Neutrophil (primary cell): Measurements from ENCODE around the gene SLC4A1AP.

Source experiments
- H3K27ac ChIP-seq: fragments of 200-600 bp; sonication (generic); 2 replicates; pipeline ENCODE4 v1.5.1; 2016; ENCODE audit warnings: mild to moderate bottlenecking, moderate library complexity
- H3K27me3 ChIP-seq: fragments of 200-600 bp; sonication (generic); 2 replicates; pipeline ENCODE4 v1.6.0; 2016; ENCODE audit warnings: mild to moderate bottlenecking
- H3K36me3 ChIP-seq: fragments of 200-600 bp; sonication (generic); 2 replicates; pipeline ENCODE4 v1.5.1; 2017
- H3K4me1 ChIP-seq, 2 experiments: fragments of 200-600 bp in 1 of 2; sonication (generic) in 1 of 2; 1 replicate in 1 of 2; 2 replicates in 1 of 2; pipeline versions ENCODE4 v1.5.1 to v1.6.1; 2013 to 2016; ENCODE audit warnings: low read depth in 1 of 2, low read length in 1 of 2, mild to moderate bottlenecking in 1 of 2, moderate library complexity in 1 of 2; ENCODE audit not compliant: control insufficient read depth in 1 of 2, insufficient read depth in 1 of 2
- H3K4me3 ChIP-seq, 2 experiments: fragments of 200-600 bp in 1 of 2; sonication (generic) in 1 of 2; 1 replicate in 1 of 2; 2 replicates in 1 of 2; pipeline ENCODE4 v1.5.1; 2013 to 2016; ENCODE audit warnings: low read depth in 1 of 2, low read length in 1 of 2, mild to moderate bottlenecking in 1 of 2, moderate library complexity in 1 of 2
- H3K9me3 ChIP-seq: fragments of 200-600 bp; sonication (generic); 2 replicates; pipeline ENCODE4 v1.5.1; 2016
- TF ChIP-seq, protein P1 (sequence below): fragments of 200-600 bp; sonication (generic); IDR thresholded peaks from 2 replicates; pipeline ENCODE4 v1.5.1; 2016; ENCODE audit warnings: antibody characterized with exemption

The SLC4A1AP gene

GRCh38 chr2:27724905-27725701, 61.4 kb downstream of the SLC4A1AP start:
- no peaks in the 10 kb centered on the region for H3K9me3 ChIP-seq
- H3K27me3 ChIP-seq: peaks cover 9% of the 10 kb centered on the region
- H3K36me3 ChIP-seq: no peaks in the 10 kb centered on the region
- H3K4me3 ChIP-seq: no peak overlapping the region
- TF ChIP-seq, protein P1, sequence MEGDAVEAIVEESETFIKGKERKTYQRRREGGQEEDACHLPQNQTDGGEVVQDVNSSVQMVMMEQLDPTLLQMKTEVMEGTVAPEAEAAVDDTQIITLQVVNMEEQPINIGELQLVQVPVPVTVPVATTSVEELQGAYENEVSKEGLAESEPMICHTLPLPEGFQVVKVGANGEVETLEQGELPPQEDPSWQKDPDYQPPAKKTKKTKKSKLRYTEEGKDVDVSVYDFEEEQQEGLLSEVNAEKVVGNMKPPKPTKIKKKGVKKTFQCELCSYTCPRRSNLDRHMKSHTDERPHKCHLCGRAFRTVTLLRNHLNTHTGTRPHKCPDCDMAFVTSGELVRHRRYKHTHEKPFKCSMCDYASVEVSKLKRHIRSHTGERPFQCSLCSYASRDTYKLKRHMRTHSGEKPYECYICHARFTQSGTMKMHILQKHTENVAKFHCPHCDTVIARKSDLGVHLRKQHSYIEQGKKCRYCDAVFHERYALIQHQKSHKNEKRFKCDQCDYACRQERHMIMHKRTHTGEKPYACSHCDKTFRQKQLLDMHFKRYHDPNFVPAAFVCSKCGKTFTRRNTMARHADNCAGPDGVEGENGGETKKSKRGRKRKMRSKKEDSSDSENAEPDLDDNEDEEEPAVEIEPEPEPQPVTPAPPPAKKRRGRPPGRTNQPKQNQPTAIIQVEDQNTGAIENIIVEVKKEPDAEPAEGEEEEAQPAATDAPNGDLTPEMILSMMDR: no peak
- H3K27ac ChIP-seq: no peak overlapping the region
- no peaks in the 10 kb centered on the region for H3K4me1 ChIP-seq

DNA sequence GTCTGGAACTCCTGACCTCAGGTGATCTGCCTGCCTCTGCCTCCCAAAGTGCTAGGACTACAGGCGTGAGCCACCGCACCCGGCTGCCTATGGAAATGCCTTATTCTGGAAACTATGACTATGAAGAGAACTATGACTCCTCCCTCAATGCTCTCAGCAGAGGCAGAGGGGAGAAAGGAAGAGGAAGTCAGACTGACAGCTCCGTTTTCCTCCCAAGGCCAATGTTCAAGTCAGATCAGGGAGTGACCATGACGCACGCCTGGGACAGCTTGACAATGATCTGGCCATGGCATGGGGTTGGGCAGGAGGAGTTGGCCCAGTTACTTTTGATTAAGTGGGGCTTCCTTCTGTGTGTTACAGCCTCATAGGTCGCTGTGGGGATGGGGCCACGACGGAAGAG, 63.6 kb downstream of the SLC4A1AP start:
- no peaks in the 10 kb centered on the region for H3K27me3 ChIP-seq
- TF ChIP-seq, protein P1: no peak
- H3K36me3 ChIP-seq: no peaks in the 10 kb centered on the region
- H3K4me1 ChIP-seq: no peaks in the 10 kb centered on the region
- H3K9me3 ChIP-seq: no peaks in the 10 kb centered on the region
- no peak overlapping the region for H3K4me3 ChIP-seq
- no peak overlapping the region for H3K27ac ChIP-seq

DNA sequence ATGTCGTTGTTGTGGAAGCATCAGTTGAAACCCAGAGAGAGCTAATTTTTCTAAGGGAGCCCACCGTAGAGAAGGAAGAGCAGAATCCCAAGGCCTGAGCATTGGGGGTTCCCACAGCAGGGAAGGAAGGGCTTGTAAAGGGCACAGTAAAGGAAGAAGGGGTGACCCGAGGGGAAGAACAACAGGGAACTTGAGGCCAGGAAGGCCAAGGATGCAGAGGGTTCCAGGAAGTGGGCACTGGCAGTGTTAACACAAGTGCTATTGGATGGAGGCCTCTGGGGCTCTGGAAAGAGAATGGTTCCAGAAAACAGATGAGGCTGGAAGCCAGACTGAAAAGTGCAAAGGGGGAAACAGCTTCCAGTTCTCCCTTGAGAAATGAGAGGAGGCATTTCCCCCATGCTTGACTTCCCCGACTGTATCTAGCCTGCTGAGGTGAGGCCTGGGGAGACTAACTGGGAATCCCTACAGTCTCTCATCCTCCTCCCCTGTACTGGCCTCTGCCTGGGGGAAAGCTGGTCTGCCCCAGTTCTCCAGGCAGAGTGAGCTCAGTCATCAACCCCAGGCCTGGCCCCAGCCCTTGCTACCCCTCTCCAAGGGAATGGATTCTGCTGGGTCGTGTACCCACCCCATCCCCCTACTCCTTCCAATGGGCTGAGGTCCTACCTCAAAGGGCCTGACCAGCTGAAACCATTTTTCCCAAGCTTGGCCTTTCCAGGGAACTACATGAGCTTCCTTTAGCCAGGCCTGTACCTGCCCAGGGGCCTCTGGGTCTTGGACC, 64.6 kb downstream of the SLC4A1AP start:
- Histone ChIP-seq H3K27ac (no peak overlapping the region), H3K4me1 (no peaks in the 10 kb centered on the region), H3K4me3 (no peak overlapping the region), H3K9me3 (no peaks in the 10 kb centered on the region), H3K36me3 (no peaks in the 10 kb centered on the region), H3K27me3 (no peaks in the 10 kb centered on the region)
- TF ChIP-seq, protein P1: no peak

GRCh38 chr2:27729198-27729597, 65.5 kb downstream of the SLC4A1AP start:
- H3K36me3 ChIP-seq: no peaks in the 10 kb centered on the region
- no peaks in the 10 kb centered on the region for H3K4me1 ChIP-seq
- no peak overlapping the region for H3K27ac ChIP-seq
- TF ChIP-seq, protein P1: no peak
- H3K9me3 ChIP-seq: no peaks in the 10 kb centered on the region
- no peak overlapping the region for H3K4me3 ChIP-seq
- peaks cover 2% of the 10 kb centered on the region for H3K27me3 ChIP-seq

DNA sequence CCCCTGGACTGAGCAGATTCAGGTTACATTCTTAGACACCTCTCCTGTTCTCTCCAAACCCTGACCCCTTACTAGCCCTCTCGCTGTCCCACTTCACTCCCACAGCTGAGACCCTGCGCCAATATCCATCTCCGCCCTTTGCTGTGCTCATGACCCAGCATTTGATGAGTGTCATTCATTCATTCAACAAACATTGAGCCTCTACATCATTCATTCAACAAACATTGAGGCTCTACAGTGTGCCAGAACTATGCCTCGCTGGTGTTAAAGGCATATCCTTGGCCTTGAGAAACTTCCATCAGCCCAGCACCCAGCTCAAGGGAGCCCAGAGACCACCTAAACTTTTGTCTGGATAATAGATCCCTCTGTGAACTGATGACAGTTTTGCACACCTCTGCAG, 65.9 kb downstream of the SLC4A1AP start:
- Histone ChIP-seq H3K9me3 (no peaks in the 10 kb centered on the region), H3K4me1 (no peaks in the 10 kb centered on the region), H3K4me3 (no peak overlapping the region), H3K27me3 (peaks cover 6% of the 10 kb centered on the region), H3K36me3 (no peaks in the 10 kb centered on the region), H3K27ac (no peak overlapping the region)
- TF ChIP-seq, protein P1: no peak
